Measurements from ENCODE around the gene KIF2C. TPM values are rescaled to one million over a fixed set of nuclear protein-coding genes. Genes with fewer than 3 reads are reported as not detected.

Gene KIF2C
- total and polyA plus RNA-seq, 2 of the 4 experiments (the other 2 are of a cell fraction): 31.6 to 45.0 TPM

DNA sequence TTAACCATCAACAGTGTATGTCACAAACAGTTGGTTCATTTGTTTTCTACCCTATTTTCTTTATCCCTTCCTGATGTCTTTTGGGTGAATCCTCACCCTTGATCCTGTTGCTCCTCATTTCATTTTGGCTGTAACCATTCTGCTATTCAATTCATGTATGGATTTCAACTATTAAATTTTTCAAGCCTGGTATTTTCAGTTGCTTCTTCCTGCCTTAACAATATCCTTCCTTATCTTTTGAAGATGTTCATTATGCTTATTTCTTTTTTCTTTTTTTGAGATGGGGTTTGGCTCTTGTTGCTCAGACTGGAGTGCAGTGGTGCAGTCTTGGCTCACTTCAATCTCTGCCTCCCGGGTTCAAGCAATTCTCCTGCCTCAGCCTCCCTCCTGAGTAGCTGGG, 5.9 kb upstream of the KIF2C start:
- no peak overlapping the region for H4K5ac ChIP-seq (ENCODE audit: low read depth, low read length)
- no peaks in the 10 kb centered on the region for H4K20me1 ChIP-seq (ENCODE audit: insufficient read depth, low read length)
- dilution Hi-C loops (cut with HindIII; ENCODE audit: low sequenced_read_pairs, unreplicated experiment): no loop called here
- H3K4ac ChIP-seq (ENCODE audit: low read depth, low read length): no peak overlapping the region
- H2BK15ac ChIP-seq (ENCODE audit: low read depth, low read length): no peak overlapping the region
- no peaks in the 10 kb centered on the region for H3K9me3 ChIP-seq (ENCODE audit: control insufficient read depth, insufficient read depth, low read length)
- no peaks in the 10 kb centered on the region for H3K4me1 ChIP-seq (ENCODE audit: control insufficient read depth, insufficient read depth, low read length)
- H3K27ac ChIP-seq (ENCODE audit: insufficient read depth, low read length): no peak overlapping the region
- H2BK120ac ChIP-seq (ENCODE audit: low read depth, low read length): no peak overlapping the region
- no CpG with 5 or more reads among the region's 1 CpG for WGBS, 2 experiments (ENCODE audit: extremely low coverage in 2 of 2, insufficient read length in 1 of 2)
- no peak overlapping the region for H4K91ac ChIP-seq (ENCODE audit: insufficient read depth, low read depth, low read length)
- no peak overlapping the region for H2BK5ac ChIP-seq (ENCODE audit: low read depth, low read length, poor library complexity, severe bottlenecking)
- no peak overlapping the region for H4K8ac ChIP-seq (ENCODE audit: low read depth in 2 of 2, low read length in 2 of 2)
- POLR2A ChIA-PET (ENCODE audit: unreplicated experiment): no interaction called here
- H3K36me3 ChIP-seq (ENCODE audit: control insufficient read depth, insufficient read depth, low read length): no peaks in the 10 kb centered on the region
- no peak overlapping the region for H3K9ac ChIP-seq (ENCODE audit: low read depth, low read length)
- H2AK9ac ChIP-seq (replicated peaks; ENCODE audit: low read depth, low read length, poor library complexity): no peak overlapping the region
- H3K27me3 ChIP-seq (ENCODE audit: control insufficient read depth, insufficient read depth, low read length): no peaks in the 10 kb centered on the region
- no peaks in the 10 kb centered on the region for H3K79me1 ChIP-seq (ENCODE audit: low read depth in 1 of 2, low read length in 2 of 2)
- CTCF ChIA-PET: no interaction called here
- H3K23ac ChIP-seq (ENCODE audit: low read depth, low read length): no peak overlapping the region
- DNase-seq (no peak), ATAC-seq (ENCODE audit: low read depth) (no peak)
- no peak overlapping the region for H3K56ac ChIP-seq (ENCODE audit: extremely low read depth, insufficient read depth, low read length)
- no peak overlapping the region for H2BK20ac ChIP-seq (ENCODE audit: low read depth, low read length)
- H3K4me3 ChIP-seq (ENCODE audit: insufficient read depth, low read depth, low read length): no peak overlapping the region
- H3K4me2 ChIP-seq (ENCODE audit: low read depth, low read length): no peak overlapping the region
- no TSS peak for BruUV-seq (replicated peaks)
- no peak overlapping the region for H2AFZ ChIP-seq (replicated peaks; ENCODE audit: low read length, poor library complexity)
- no peak for TF ChIP-seq MAFK (IDR thresholded peaks at IDR 0.05; ENCODE audit: low read depth, low read length)
- no peak for TF ChIP-seq ELK1 (IDR thresholded peaks at IDR 0.05; ENCODE audit: borderline replicate concordance, low read depth, low read length)
- no peak for TF ChIP-seq NFE2L2 (IDR thresholded peaks at IDR 0.05; ENCODE audit: low read depth, low read length)
- TF ChIP-seq RAD21 (IDR thresholded peaks at IDR 0.05; ENCODE audit: low read length): no peak
- TF ChIP-seq SMC3 (IDR thresholded peaks at IDR 0.05; ENCODE audit: low read depth, low read length): no peak
- TF ChIP-seq, protein P1, sequence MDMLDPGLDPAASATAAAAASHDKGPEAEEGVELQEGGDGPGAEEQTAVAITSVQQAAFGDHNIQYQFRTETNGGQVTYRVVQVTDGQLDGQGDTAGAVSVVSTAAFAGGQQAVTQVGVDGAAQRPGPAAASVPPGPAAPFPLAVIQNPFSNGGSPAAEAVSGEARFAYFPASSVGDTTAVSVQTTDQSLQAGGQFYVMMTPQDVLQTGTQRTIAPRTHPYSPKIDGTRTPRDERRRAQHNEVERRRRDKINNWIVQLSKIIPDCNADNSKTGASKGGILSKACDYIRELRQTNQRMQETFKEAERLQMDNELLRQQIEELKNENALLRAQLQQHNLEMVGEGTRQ (IDR thresholded peaks at IDR 0.05; ENCODE audit: low read depth, low read length): no peak
- intact Hi-C loops (cut with micrococcal nuclease): loop anchor here (5.0 kb wide), 3 partner anchors 74 to 569 kb away; partner anchors contain the start of genes BTBD19, DYNLT4, HECTD3 and UROD
- no peaks in the 10 kb centered on the region for H3K9me1 ChIP-seq (ENCODE audit: insufficient read depth, low read length)
- in situ Hi-C loops (cut with MboI; ENCODE audit: low sequenced_read_pairs): no loop called here
- H2AK5ac ChIP-seq (ENCODE audit: low read depth, low read length): no peak overlapping the region
- no peak overlapping the region for H3K18ac ChIP-seq (ENCODE audit: low read depth, low read length)
- no peak overlapping the region for H3K14ac ChIP-seq (replicated peaks; ENCODE audit: low read depth, low read length)

Data from IMR-90 (cell line).